ENCODE data around the gene SNRNP35. TPM values are rescaled to one million over a fixed set of nuclear protein-coding genes. Genes with fewer than 3 reads are reported as not detected.

The SNRNP35 gene
- total and polyA plus RNA-seq, 2 of the 8 experiments (the other 6 are each of a cell fraction or from before 2014, with no cell fraction given) = 8.0 to 16.9 TPM

DNA sequence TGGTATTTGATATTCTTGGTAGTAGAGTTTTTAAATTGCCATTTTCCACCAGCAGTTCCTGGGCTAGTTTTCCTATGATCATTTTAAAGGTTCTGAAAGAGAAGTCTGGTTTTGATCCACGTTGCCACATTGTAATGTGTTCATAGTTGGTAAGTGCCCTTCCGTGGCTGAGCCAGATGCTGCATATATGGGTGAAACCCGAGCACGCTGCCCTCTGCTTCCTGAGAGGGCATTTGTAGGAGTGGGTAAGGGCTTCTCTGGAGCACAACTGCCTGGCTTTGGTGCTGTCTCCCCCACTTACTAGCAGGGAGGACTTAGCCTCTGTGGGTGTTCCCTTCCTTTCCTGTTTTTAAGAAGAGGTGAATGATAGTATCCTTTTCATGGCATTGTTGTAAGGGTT is 7.1 kb downstream of the SNRNP35 start:
- Histone ChIP-seq H3K56ac (replicated peaks; ENCODE audit: insufficient read length, low read depth, low read length) (no peak overlapping the region), H2AK5ac (ENCODE audit: low read depth, low read length) (no peak overlapping the region), H3K23ac (ENCODE audit: insufficient read length) (no peak overlapping the region), H2BK15ac (ENCODE audit: low read length) (no peak overlapping the region), H4K20me1 (replicated peaks in 1 of 2; ENCODE audit: control insufficient read depth in 1 of 2, insufficient read depth in 2 of 2, low read length in 2 of 2) (peaks cover 0 to 4% of the 10 kb centered on the region in 2 experiments), H3K4me1 (replicated peaks in 1 of 4; ENCODE audit: control insufficient read depth in 3 of 4, insufficient read depth in 4 of 4, low read length in 3 of 4) (no peaks in the 10 kb centered on the region), H3K4me2 (ENCODE audit: insufficient read depth in 1 of 2, low read depth in 2 of 2, low read length in 2 of 2) (no peak overlapping the region), H3K36me3 (ENCODE audit: control insufficient read depth in 2 of 4, insufficient read depth in 4 of 4, low read length in 3 of 4) (peaks cover 0 to 6% (median 5%) of the 10 kb centered on the region in 4 experiments; a peak in 4 of 8 replicates), H2BK120ac (replicated peaks; ENCODE audit: low read depth, low read length) (no peak overlapping the region), H4K91ac (replicated peaks; ENCODE audit: insufficient read length, low read length) (no peak overlapping the region), H3K27ac (ENCODE audit: low read depth, low read length) (no peak overlapping the region), H3K79me1 (ENCODE audit: low read depth, low read length) (peaks cover 3% of the 10 kb centered on the region; the same call in 1 of the 2 replicates), H4K5ac (ENCODE audit: insufficient read length, low read depth, low read length) (no peak overlapping the region), H4K8ac (ENCODE audit: extremely low read depth, insufficient read depth, low read length) (no peak overlapping the region; the same call in 1 of the 2 replicates), H3K9ac (replicated peaks in 1 of 4; ENCODE audit: extremely low read depth in 1 of 4, low read depth in 3 of 4, low read length in 3 of 4) (no peak overlapping the region), H3K18ac (ENCODE audit: extremely low read depth, low read length) (no peak overlapping the region), H3K14ac (ENCODE audit: insufficient read length) (no peak overlapping the region), H2BK20ac (ENCODE audit: low read length) (no peak overlapping the region), H3K4ac (replicated peaks; ENCODE audit: insufficient read length, low read depth, low read length) (no peak overlapping the region), H2BK12ac (ENCODE audit: low read depth, low read length) (no peak overlapping the region), H3K4me3 (ENCODE audit: extremely low read depth in 1 of 4, insufficient read depth in 2 of 4, low read depth in 3 of 4, low read length in 4 of 4) (no peak overlapping the region), H2AFZ (ENCODE audit: low read length) (no peak overlapping the region), H3K79me2 (ENCODE audit: control insufficient read depth in 1 of 2, insufficient read depth in 2 of 2, low read length in 2 of 2) (no peaks in the 10 kb centered on the region), H3K27me3 (replicated peaks in 1 of 4; ENCODE audit: control insufficient read depth in 3 of 4, extremely low read depth in 1 of 4, insufficient read depth in 3 of 4, low read length in 3 of 4) (no peaks in the 10 kb centered on the region), H2BK5ac (ENCODE audit: low read depth, low read length) (no peak overlapping the region), H3K9me3 (ENCODE audit: insufficient read depth in 2 of 2, low read depth in 1 of 2, low read length in 1 of 2) (no peaks in the 10 kb centered on the region), H3K23me2 (ENCODE audit: low read depth, low read length) (no peaks in the 10 kb centered on the region)
- POLR2A ChIA-PET (ENCODE audit: partially characterized antibody) = interaction anchor here (0.8 kb wide), 1 partner anchor 10 kb away, joined by 4 read pairs; no protein-coding TSS in a partner anchor
- no peak for FAIRE-seq
- no peak for DNase-seq (ENCODE audit: low read depth in 1 of 2, low spot score in 2 of 2)
- CTCF ChIA-PET (ENCODE audit: partially characterized antibody) = no interaction called here
- WGBS, 2 experiments (ENCODE audit: extremely low coverage in 1 of 2, insufficient coverage in 1 of 2, insufficient read length in 1 of 2, insufficient replicate concordance in 2 of 2, low coverage in 1 of 2, low lambda C conversion rate in 2 of 2, missing lambda C conversion rate in 1 of 2) = 86% methylated on average over 4 of the region's 4 CpGs; no CpG with 5 or more reads in 1 of the 2 experiments
- TF ChIP-seq YY1 (IDR thresholded peaks at IDR 0.05; ENCODE audit: low read depth, low read length) (no peak), HDAC2 (IDR thresholded peaks at IDR 0.05; ENCODE audit: borderline replicate concordance in 1 of 2, low read depth in 2 of 2, low read length in 2 of 2) (no peak), JUND (IDR thresholded peaks at IDR 0.05; ENCODE audit: low read length) (no peak), CEBPB (IDR thresholded peaks at IDR 0.05; ENCODE audit: low read depth, low read length) (no peak), CBX8 (IDR thresholded peaks at IDR 0.05; ENCODE audit: borderline replicate concordance, low read depth, low read length) (no peak), NRF1 (IDR thresholded peaks at IDR 0.05; ENCODE audit: low read depth, low read length) (no peak), POLR2AphosphoS5 (IDR thresholded peaks at IDR 0.05; ENCODE audit: low read depth, low read length) (no peak), SP1 (IDR thresholded peaks at IDR 0.05; ENCODE audit: low read depth, low read length) (no peak), TAF1 (IDR thresholded peaks at IDR 0.05; ENCODE audit: low read depth, low read length) (no peak), ZNF274 (IDR thresholded peaks at IDR 0.05; ENCODE audit: borderline replicate concordance, extremely low read depth, low read length) (no peak), SP2 (IDR thresholded peaks at IDR 0.05; ENCODE audit: low read length) (no peak), RXRA (IDR thresholded peaks at IDR 0.05; ENCODE audit: insufficient read depth, low read depth, low read length) (no peak), CREB1 (IDR thresholded peaks at IDR 0.05) (no peak)
- TF ChIP-seq, protein P1, sequence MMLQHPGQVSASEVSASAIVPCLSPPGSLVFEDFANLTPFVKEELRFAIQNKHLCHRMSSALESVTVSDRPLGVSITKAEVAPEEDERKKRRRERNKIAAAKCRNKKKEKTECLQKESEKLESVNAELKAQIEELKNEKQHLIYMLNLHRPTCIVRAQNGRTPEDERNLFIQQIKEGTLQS (IDR thresholded peaks at IDR 0.05; ENCODE audit: insufficient read depth, low read depth, low read length) = no peak
- TF ChIP-seq, protein P2, sequence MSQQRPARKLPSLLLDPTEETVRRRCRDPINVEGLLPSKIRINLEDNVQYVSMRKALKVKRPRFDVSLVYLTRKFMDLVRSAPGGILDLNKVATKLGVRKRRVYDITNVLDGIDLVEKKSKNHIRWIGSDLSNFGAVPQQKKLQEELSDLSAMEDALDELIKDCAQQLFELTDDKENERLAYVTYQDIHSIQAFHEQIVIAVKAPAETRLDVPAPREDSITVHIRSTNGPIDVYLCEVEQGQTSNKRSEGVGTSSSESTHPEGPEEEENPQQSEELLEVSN (IDR thresholded peaks at IDR 0.05) = no peak

All from H1 (cell line).